ENCODE measurements around the gene GPR87.

- TF ChIP-seq CTCF (IDR thresholded peaks at IDR 0.05; ENCODE audit: low read length) (no peak), EZH2 (IDR thresholded peaks at IDR 0.05; ENCODE audit: borderline replicate concordance, low read length) (no peak)
Measured at GRCh38 chr3:151283387-151283786, 33.2 kb downstream of the GPR87 start.

Data from OCI-LY1 (cell line).